Stimulated activated CD8-positive, alpha-beta memory T cell treated with anti-CD3 and anti-CD28 coated beads, Interleukin-7, amount 100 ng/mL, for 4 hours (primary cell): ENCODE results near the gene ADARB1.
A peak's percentile ranks its signal among the peaks of the same experiment; 100 is the strongest.

ENCODE experiments used
- DNase-seq, 2 donors: peaks; one replicate each; pipeline ENCODE4 v3.0.0-alpha.2; 2020; ENCODE audit warnings: low read depth in 2 of 2

Gene ADARB1

GRCh38 chr21:45203983-45204382 lies 129.6 kb downstream of the ADARB1 start:
- DNase-seq = no peak

GRCh38 chr21:45204395-45204794 lies 130.0 kb downstream of the ADARB1 start:
- DNase-seq = no peak

GRCh38 chr21:45207839-45208626 lies 133.7 kb downstream of the ADARB1 start:
- no peak for DNase-seq

- DNase-seq = no peak
Observed at GRCh38 chr21:45208627-45208951, 134.2 kb downstream of the ADARB1 start.

- DNase-seq = no peak
Observed at GRCh38 chr21:45209046-45209445, 134.7 kb downstream of the ADARB1 start.

GRCh38 chr21:45209685-45210284 lies 135.4 kb downstream of the ADARB1 start:
- no peak for DNase-seq

GRCh38 chr21:45210461-45210983 lies 136.1 kb downstream of the ADARB1 start:
- DNase-seq = no peak

- DNase-seq = no peak
Observed at GRCh38 chr21:45211661-45212060, 137.3 kb downstream of the ADARB1 start.

GRCh38 chr21:45213392-45213791 lies 139.0 kb downstream of the ADARB1 start:
- no peak for DNase-seq

- no peak for DNase-seq
Observed at GRCh38 chr21:45215213-45215612, 140.8 kb downstream of the ADARB1 start.

- DNase-seq = no peak
Observed at GRCh38 chr21:45217010-45217409, 142.6 kb downstream of the ADARB1 start.

GRCh38 chr21:45219517-45219916 lies 145.1 kb downstream of the ADARB1 start:
- no peak for DNase-seq

- DNase-seq = no peak
Observed at GRCh38 chr21:45220071-45220481, 145.7 kb downstream of the ADARB1 start.

- no peak for DNase-seq
Observed at GRCh38 chr21:45220714-45221490, 146.5 kb downstream of the ADARB1 start.

- DNase-seq = no peak
Observed at GRCh38 chr21:45222001-45222400, 147.6 kb downstream of the ADARB1 start.

- DNase-seq = no peak
Observed at GRCh38 chr21:45223236-45224185, 149.1 kb downstream of the ADARB1 start.

- DNase-seq = peak in 1 of 2 donors; percentile 11
Observed at GRCh38 chr21:45224189-45224938, 150.0 kb downstream of the ADARB1 start.

- no peak for DNase-seq
Observed at GRCh38 chr21:45225041-45225740, 150.8 kb downstream of the ADARB1 start.

GRCh38 chr21:45225741-45226327 lies 151.5 kb downstream of the ADARB1 start:
- no peak for DNase-seq
